PFSK-1 (cell line): ENCODE measurements around the gene NR5A1.

Source experiments
- POLR2AphosphoS5 ChIP-seq: IDR thresholded peaks from 2 replicates; pipeline ENCODE4 v1.6.1; 2012; ENCODE audit warnings: low read depth, mild to moderate bottlenecking, control low read depth, low read length, moderate library complexity
- REST ChIP-seq, 2 experiments: IDR thresholded peaks; 2 replicates each; pipeline versions ENCODE4 v1.6.1 to v1.8.0; 2011 to 2012; ENCODE audit warnings: low read depth in 2 of 2, low read length in 2 of 2, control low read depth in 1 of 2, inconsistent platforms in 1 of 2, mild to moderate bottlenecking in 1 of 2, moderate library complexity in 1 of 2; ENCODE audit not compliant: insufficient read depth in 1 of 2

GRCh38 chr9:124537926-124538325 is 30.7 kb upstream of the NR5A1 start:
- no peak for TF ChIP-seq REST (IDR thresholded peaks at IDR 0.05; ENCODE audit: insufficient read depth in 1 of 2, low read depth in 2 of 2, low read length in 2 of 2)
- TF ChIP-seq POLR2AphosphoS5, result no peak
